AG04450 (cell line): ENCODE results near the gene RFT1. TPM values are rescaled to one million over a fixed set of nuclear protein-coding genes. Genes with fewer than 3 reads are reported as not detected.

ENCODE experiments used
- CTCF ChIA-PET: fragments of 300-600, 350-600 bp; formaldehyde crosslinking; extraction: SDS; loops from one replicate; lab custom pipeline; 2022; ENCODE audit warnings: antibody characterized with exemption, inconsistent platforms; lab: Charles Lee
- POLR2A ChIA-PET: fragments of 350-600 bp; formaldehyde crosslinking; extraction: SDS; loops from one replicate; lab custom pipeline; 2021; ENCODE audit warnings: antibody characterized with exemption, inconsistent platforms; lab: Yijun Ruan, JAX
- DNase-seq: peaks from one replicate; pipeline ENCODE4 v3.0.0-alpha.2; 2011; ENCODE audit warnings: low read depth, low spot score
- H3K27ac ChIP-seq: one replicate; pipeline ENCODE4 v1.5.1; 2012; ENCODE audit warnings: low read depth, low read length, control low read depth
- H3K27me3 ChIP-seq: one replicate; pipeline ENCODE4 v1.6.0; 2012; ENCODE audit warnings: low read length; ENCODE audit not compliant: control insufficient read depth, insufficient read depth
- H3K4me3 ChIP-seq: 2 replicates; pipeline ENCODE4 v1.5.1; 2011; ENCODE audit warnings: mild to moderate bottlenecking, low read depth, low read length, control low read depth
- H3K9me3 ChIP-seq: 2 replicates; pipeline ENCODE4 v1.5.1; 2012; ENCODE audit warnings: low read length; ENCODE audit not compliant: control insufficient read depth, insufficient read depth
- CTCF ChIP-seq: IDR thresholded peaks from 2 replicates; pipeline ENCODE4 v1.5.1; 2011; ENCODE audit warnings: low read depth, low read length, control low read depth, inconsistent platforms
- polyA plus RNA-seq: library from polyadenylated mRNA; depleted of rRNA; stranded (reverse); fragments of >200 nt; gene quantifications from 2 replicates; pipeline ENCODE4 v1.2.3, GENCODE V29; 2011

Gene RFT1
- polyA plus RNA-seq, 1 experiment: 26.4 TPM

GRCh38 chr3:53079147-53079546 is 51.1 kb downstream of the RFT1 start:
- Histone ChIP-seq H3K9me3 (no peaks in the 10 kb centered on the region; the same call in 1 of the 2 replicates), H3K27me3 (no peaks in the 10 kb centered on the region), H3K27ac (no peak overlapping the region), H3K4me3 (no peak overlapping the region)
- ChIA-PET CTCF (interaction anchor here (1.1 kb wide), 1 partner anchor 31 kb away, joined by 4 read pairs; no protein-coding TSS in a partner anchor), POLR2A (no interaction called here)
- DNase-seq: no peak
- TF ChIP-seq CTCF: no peak

- Histone ChIP-seq H3K4me3 (no peak overlapping the region), H3K27ac (no peak overlapping the region), H3K27me3 (no peaks in the 10 kb centered on the region), H3K9me3 (no peaks in the 10 kb centered on the region; the same call in 1 of the 2 replicates)
- no peak for TF ChIP-seq CTCF
- ChIA-PET CTCF (no interaction called here), POLR2A (no interaction called here)
- no peak for DNase-seq
These were observed 51.6 kb downstream of the RFT1 start for GRCh38 chr3:53078656-53079055.

- H3K9me3 ChIP-seq: no peaks in the 10 kb centered on the region; the same call in 1 of the 2 replicates
- H3K27me3 ChIP-seq: no peaks in the 10 kb centered on the region
- no peak for DNase-seq
- H3K4me3 ChIP-seq: no peak overlapping the region
- no peak for TF ChIP-seq CTCF
- CTCF ChIA-PET: no interaction called here
- POLR2A ChIA-PET: no interaction called here
- no peak overlapping the region for H3K27ac ChIP-seq
These were observed 52.6 kb downstream of the RFT1 start for GRCh38 chr3:53077476-53078220.

GRCh38 chr3:53075743-53076140 is 54.5 kb downstream of the RFT1 start:
- ChIA-PET POLR2A (no interaction called here), CTCF (interaction anchor here (0.5 kb wide), 1 partner anchor 42 kb away, joined by 5 read pairs; no protein-coding TSS in a partner anchor)
- Histone ChIP-seq H3K27ac (no peak overlapping the region), H3K4me3 (no peak overlapping the region), H3K27me3 (no peaks in the 10 kb centered on the region), H3K9me3 (no peaks in the 10 kb centered on the region; the same call in 1 of the 2 replicates)
- no peak for DNase-seq
- no peak for TF ChIP-seq CTCF
